OCI-LY3 (cell line): ENCODE data around the gene STXBP4.

Experiments used
- CTCF ChIP-seq: fragments of 200-600, 300-600 bp; sonication (generic); IDR thresholded peaks from 2 replicates; pipeline ENCODE4 v1.5.1; 2014; ENCODE audit warnings: antibody characterized with exemption, low read length, low read depth
- EZH2phosphoT487 ChIP-seq: fragments of 200-600 bp; shearing (Covaris generic); IDR thresholded peaks from 2 replicates; pipeline ENCODE4 v1.6.1; 2018; ENCODE audit warnings: antibody characterized with exemption, mixed run types, low read depth

- no peak for TF ChIP-seq CTCF
- no peak for TF ChIP-seq EZH2phosphoT487
Measured at GRCh38 chr17:55110521-55110920, 142.0 kb downstream of the STXBP4 start.
